Gastroesophageal sphincter (tissue), 3 donors: ENCODE data around the gene SNX15.

Experiments
- POLR2AphosphoS5 ChIP-seq: sonication (generic); formaldehyde crosslinking; IDR thresholded peaks from one replicate; pipeline ENCODE4 v1.6.1; 2017; ENCODE audit warnings: antibody characterized with exemption
- TF ChIP-seq, protein P1 (sequence below), 4 experiments: fragments of 200-600 bp in 2 of 4; fragments of 450-650 bp in 2 of 4; sonication (generic) in 1 of 4; IDR thresholded peaks; one replicate each; pipeline ENCODE4 v1.5.1; 2017 to 2019; ENCODE audit warnings: antibody characterized with exemption in 4 of 4, mild to moderate bottlenecking in 2 of 4, moderate library complexity in 2 of 4

DNA sequence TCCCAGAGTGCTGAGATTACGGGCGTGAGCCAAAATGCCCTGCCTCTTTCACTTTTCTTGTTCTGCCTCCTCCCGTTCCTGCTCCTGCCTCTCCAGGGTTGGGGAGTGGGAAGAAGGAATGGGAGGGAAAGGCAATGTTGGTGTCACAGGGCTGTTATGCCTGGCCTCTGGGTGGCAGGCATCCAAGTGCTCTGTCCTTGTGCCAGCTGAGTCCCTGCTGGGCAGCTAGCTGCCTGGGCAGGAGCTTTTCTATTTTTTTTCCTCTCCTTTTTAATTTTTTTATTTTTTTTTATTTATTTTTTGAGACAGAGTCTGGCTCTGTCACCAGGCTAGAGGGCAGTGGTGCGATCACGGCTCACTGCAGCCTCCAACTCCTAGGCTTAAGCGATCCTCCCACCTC is 9.7 kb downstream of the SNX15 start:
- TF ChIP-seq, protein P1, sequence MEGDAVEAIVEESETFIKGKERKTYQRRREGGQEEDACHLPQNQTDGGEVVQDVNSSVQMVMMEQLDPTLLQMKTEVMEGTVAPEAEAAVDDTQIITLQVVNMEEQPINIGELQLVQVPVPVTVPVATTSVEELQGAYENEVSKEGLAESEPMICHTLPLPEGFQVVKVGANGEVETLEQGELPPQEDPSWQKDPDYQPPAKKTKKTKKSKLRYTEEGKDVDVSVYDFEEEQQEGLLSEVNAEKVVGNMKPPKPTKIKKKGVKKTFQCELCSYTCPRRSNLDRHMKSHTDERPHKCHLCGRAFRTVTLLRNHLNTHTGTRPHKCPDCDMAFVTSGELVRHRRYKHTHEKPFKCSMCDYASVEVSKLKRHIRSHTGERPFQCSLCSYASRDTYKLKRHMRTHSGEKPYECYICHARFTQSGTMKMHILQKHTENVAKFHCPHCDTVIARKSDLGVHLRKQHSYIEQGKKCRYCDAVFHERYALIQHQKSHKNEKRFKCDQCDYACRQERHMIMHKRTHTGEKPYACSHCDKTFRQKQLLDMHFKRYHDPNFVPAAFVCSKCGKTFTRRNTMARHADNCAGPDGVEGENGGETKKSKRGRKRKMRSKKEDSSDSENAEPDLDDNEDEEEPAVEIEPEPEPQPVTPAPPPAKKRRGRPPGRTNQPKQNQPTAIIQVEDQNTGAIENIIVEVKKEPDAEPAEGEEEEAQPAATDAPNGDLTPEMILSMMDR (IDR thresholded peaks at IDR 0.05) = no peak
- TF ChIP-seq POLR2AphosphoS5 = peak; percentile 6
